ENCODE results near the gene CNTNAP2. TPM values are rescaled to one million over a fixed set of nuclear protein-coding genes. Genes with fewer than 3 reads are reported as not detected.

CNTNAP2 gene
- total RNA-seq, 4 donors from 2014 or later = 0.42 TPM; not detected in 3

- no peak overlapping the region for H3K27ac ChIP-seq
- DNase-seq (ENCODE audit: low spot score in 2 of 2) = no peak
- no peak for TF ChIP-seq CTCF (IDR thresholded peaks at IDR 0.05)
- TF ChIP-seq POLR2A (IDR thresholded peaks at IDR 0.05) = no peak
- TF ChIP-seq EP300 (IDR thresholded peaks at IDR 0.05) = no peak
- 40 to 69% methylated on average over 3 of the region's 3 CpGs for WGBS, 2 donors
- H3K36me3 ChIP-seq = no peaks in the 10 kb centered on the region
- no peaks in the 10 kb centered on the region for H3K4me1 ChIP-seq
- no peak overlapping the region for H3K4me3 ChIP-seq
- H3K27me3 ChIP-seq = no peaks in the 10 kb centered on the region
- H3K9me3 ChIP-seq = peaks cover 0 to 3% (median 0%) of the 10 kb centered on the region in 4 donors
These were observed 1787.6 kb downstream of the CNTNAP2 start for GRCh38 chr7:147904219-147904576.

- Histone ChIP-seq H3K4me3 (no peak overlapping the region), H3K4me1 (peaks cover 0 to 9% (median 0%) of the 10 kb centered on the region in 4 donors), H3K27ac (no peak overlapping the region), H3K36me3 (no peaks in the 10 kb centered on the region), H3K27me3 (no peaks in the 10 kb centered on the region), H3K9me3 (no peaks in the 10 kb centered on the region)
- TF ChIP-seq POLR2A (IDR thresholded peaks at IDR 0.05) (no peak), EP300 (IDR thresholded peaks at IDR 0.05) (no peak), CTCF (IDR thresholded peaks at IDR 0.05) (no peak)
- 69 to 73% methylated on average over 10 of the region's 10 CpGs for WGBS, 2 donors
- no peak for DNase-seq (ENCODE audit: low spot score in 2 of 2)
These were observed 1793.0 kb downstream of the CNTNAP2 start for GRCh38 chr7:147909431-147910148.

GRCh38 chr7:147911201-147911601 is 1794.6 kb downstream of the CNTNAP2 start:
- Histone ChIP-seq H3K9me3 (no peaks in the 10 kb centered on the region), H3K4me3 (no peak overlapping the region), H3K27ac (no peak overlapping the region), H3K27me3 (no peaks in the 10 kb centered on the region), H3K4me1 (peaks cover 0 to 9% (median 0%) of the 10 kb centered on the region in 4 donors), H3K36me3 (no peaks in the 10 kb centered on the region)
- TF ChIP-seq POLR2A (IDR thresholded peaks at IDR 0.05) (no peak), CTCF (IDR thresholded peaks at IDR 0.05) (no peak), EP300 (IDR thresholded peaks at IDR 0.05) (no peak)
- no peak for DNase-seq (ENCODE audit: low spot score in 2 of 2)
- 30 to 37% methylated on average over 3 of the region's 3 CpGs for WGBS, 2 donors

GRCh38 chr7:147912291-147912690 is 1795.7 kb downstream of the CNTNAP2 start:
- Histone ChIP-seq H3K36me3 (no peaks in the 10 kb centered on the region), H3K27me3 (no peaks in the 10 kb centered on the region), H3K4me3 (no peak overlapping the region), H3K9me3 (no peaks in the 10 kb centered on the region), H3K27ac (no peak overlapping the region), H3K4me1 (peaks cover 0 to 9% (median 0%) of the 10 kb centered on the region in 4 donors)
- WGBS, 2 donors = 59 to 67% methylated on average over 2 of the region's 2 CpGs
- DNase-seq (ENCODE audit: low spot score in 2 of 2) = no peak
- TF ChIP-seq CTCF (IDR thresholded peaks at IDR 0.05) (no peak), POLR2A (IDR thresholded peaks at IDR 0.05) (no peak), EP300 (IDR thresholded peaks at IDR 0.05) (no peak)

- no peak for DNase-seq (ENCODE audit: low spot score in 2 of 2)
- 73 to 95% methylated on average over 2 of the region's 2 CpGs for WGBS, 2 donors
- peaks cover 0 to 9% (median 0%) of the 10 kb centered on the region in 4 donors for H3K4me1 ChIP-seq
- H3K27ac ChIP-seq = no peak overlapping the region
- no peak for TF ChIP-seq EP300 (IDR thresholded peaks at IDR 0.05)
- no peak for TF ChIP-seq CTCF (IDR thresholded peaks at IDR 0.05)
- no peak for TF ChIP-seq POLR2A (IDR thresholded peaks at IDR 0.05)
- no peaks in the 10 kb centered on the region for H3K27me3 ChIP-seq
- no peak overlapping the region for H3K4me3 ChIP-seq
- H3K36me3 ChIP-seq = no peaks in the 10 kb centered on the region
- no peaks in the 10 kb centered on the region for H3K9me3 ChIP-seq
These were observed 1796.5 kb downstream of the CNTNAP2 start for GRCh38 chr7:147912946-147913638.

All from tibial nerve (tissue), 4 donors.